ENCODE data around the gene PKN1.
A peak's percentile ranks its signal among the peaks of the same experiment; 100 is the strongest.

Gene PKN1

DNA sequence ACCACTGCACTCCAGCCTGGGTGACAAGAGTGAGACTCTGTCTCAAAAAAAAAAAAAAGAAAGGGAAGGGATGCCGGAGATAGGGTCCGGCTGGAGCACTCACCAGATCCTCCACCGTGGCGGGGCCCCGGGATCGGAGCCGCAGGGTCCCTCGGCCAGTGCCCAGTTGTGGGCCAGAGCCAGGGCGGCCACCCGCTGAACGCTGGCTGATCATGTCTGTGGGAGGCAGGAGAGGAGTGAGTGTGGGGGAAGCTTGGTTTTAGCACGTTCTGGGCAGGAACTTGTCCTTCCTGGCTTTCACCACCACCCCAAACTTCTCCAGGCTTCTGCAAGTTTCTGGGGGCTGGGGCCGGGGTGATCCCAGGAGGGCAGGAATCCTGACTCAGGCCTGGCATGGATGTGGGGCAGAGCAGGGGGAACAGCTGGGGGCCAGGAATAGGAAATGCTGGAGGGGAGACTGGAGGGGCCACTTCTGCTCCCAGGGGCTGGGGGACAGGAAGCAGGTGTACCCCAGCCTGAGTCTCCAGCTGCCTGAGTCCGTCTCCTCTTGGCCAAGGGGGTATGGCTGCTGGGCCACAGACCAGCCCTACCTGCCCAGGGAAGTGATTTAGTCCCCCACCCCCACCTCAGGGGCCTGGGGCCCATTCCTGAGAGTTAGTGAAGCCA, 46.3 kb downstream of the PKN1 start:
- Mint-ChIP-seq H3K36me3 (no peaks in the 10 kb centered on the region), H3K27me3 (peaks cover 6% of the 10 kb centered on the region), H3K9me3 (no peaks in the 10 kb centered on the region), H3K4me3 (no peak overlapping the region), H3K27ac (no peak overlapping the region), H3K4me1 (peaks cover 20% of the 10 kb centered on the region)

DNA sequence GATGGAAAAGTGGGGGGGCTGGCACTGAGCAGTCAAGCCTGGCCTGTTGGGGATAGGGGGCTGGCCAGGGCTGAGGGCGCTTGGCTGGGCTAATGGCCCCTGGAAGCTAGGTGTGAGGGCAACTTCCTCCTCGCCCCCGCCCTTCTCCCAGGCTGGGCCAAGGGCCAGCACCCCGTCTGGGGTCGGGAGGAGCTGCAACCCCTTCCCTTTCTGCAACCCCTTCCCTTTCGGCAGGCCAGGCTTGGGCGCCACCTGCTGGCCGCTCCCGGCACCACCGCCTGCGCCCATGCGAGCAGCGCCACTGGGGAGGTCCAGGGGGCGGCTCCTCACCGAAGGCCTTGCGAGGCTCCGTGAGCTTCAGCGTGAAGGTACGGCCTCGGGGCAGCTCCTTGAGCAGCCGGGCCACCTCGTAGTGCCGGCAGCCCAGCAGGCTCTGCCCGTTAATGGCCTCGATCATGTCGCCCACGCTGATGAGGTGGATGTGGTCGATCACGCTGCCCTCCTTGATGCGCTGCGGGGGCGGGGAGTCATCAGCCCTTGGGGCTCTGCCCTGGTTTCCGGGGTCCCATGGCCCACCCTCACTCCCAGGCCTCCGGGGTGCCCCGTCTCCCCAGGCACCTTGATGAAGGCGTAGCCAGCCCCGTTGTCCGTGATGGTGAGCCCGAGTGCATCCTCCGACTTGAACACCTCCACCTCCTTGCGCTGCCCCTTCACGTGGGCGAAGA, 47.0 kb downstream of the PKN1 start:
- no peak overlapping the region for H3K27ac Mint-ChIP-seq
- no peaks in the 10 kb centered on the region for H3K36me3 Mint-ChIP-seq
- H3K27me3 Mint-ChIP-seq = peaks cover 2% of the 10 kb centered on the region
- H3K4me1 Mint-ChIP-seq = peaks cover 15% of the 10 kb centered on the region
- H3K4me3 Mint-ChIP-seq = no peak overlapping the region
- no peaks in the 10 kb centered on the region for H3K9me3 Mint-ChIP-seq

DNA sequence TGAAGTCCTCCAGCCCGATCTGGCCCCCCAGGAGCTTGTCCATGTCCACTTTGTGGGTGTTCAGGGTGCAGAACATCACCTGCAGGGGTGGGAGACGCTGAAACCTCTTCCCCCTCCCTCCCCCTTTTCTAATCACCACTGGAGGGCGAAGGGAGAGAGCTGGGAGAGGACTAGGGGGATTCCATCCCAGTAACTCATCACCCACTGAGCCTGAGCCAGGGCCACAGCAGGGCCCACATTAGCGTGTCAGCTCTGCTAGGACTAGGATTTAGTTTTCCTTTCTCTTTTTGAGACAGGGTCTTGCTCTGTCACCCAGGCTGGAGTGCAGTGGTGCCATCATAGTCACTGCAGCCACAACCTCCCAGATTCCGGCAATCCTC, 47.6 kb downstream of the PKN1 start:
- peaks cover 2% of the 10 kb centered on the region for H3K27me3 Mint-ChIP-seq
- H3K4me1 Mint-ChIP-seq = peaks cover 10% of the 10 kb centered on the region
- no peak overlapping the region for H3K4me3 Mint-ChIP-seq
- H3K36me3 Mint-ChIP-seq = no peaks in the 10 kb centered on the region
- H3K9me3 Mint-ChIP-seq = no peaks in the 10 kb centered on the region
- H3K27ac Mint-ChIP-seq = no peak overlapping the region

DNA sequence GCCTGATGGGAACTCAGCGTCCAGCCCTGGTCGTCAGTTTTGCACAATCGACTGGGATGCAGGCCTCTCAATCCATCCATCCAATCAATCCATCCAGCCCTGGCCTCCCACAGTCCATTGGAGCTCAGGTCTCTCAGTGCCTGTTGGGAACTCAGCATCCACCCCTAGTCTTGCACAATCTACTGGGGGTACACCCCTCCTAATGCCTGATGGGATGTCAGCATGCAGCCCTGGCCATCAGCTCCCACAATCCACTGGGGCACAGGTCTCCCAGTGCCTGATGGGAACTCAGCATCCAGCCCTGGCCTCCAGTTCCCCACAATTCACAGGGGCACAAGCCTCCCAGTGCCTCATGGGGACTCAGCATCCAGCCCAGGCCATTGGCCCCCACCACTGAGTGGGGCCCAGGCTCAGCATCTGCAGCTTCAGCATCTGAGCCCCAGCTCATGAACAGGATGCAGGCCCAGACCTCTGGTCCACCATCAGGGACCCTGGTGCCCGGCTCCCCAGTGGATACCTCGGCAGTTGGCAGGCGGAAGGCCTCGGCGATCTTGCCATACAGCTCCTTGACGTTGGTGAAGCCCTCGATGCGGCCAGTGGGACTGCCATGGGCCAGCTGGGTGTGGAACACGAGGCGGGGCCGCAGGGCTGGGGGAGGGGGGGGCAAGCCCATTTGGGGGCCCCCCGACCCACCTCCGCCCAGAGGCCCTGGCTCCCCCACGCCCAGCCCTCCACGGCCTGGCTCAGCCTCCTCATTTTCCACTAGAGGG, 49.3 kb downstream of the PKN1 start:
- H3K36me3 Mint-ChIP-seq = no peaks in the 10 kb centered on the region
- no peak overlapping the region for H3K27ac Mint-ChIP-seq
- H3K4me3 Mint-ChIP-seq = no peak overlapping the region
- H3K9me3 Mint-ChIP-seq = no peaks in the 10 kb centered on the region
- no peaks in the 10 kb centered on the region for H3K27me3 Mint-ChIP-seq
- peaks cover 6% of the 10 kb centered on the region for H3K4me1 Mint-ChIP-seq

DNA sequence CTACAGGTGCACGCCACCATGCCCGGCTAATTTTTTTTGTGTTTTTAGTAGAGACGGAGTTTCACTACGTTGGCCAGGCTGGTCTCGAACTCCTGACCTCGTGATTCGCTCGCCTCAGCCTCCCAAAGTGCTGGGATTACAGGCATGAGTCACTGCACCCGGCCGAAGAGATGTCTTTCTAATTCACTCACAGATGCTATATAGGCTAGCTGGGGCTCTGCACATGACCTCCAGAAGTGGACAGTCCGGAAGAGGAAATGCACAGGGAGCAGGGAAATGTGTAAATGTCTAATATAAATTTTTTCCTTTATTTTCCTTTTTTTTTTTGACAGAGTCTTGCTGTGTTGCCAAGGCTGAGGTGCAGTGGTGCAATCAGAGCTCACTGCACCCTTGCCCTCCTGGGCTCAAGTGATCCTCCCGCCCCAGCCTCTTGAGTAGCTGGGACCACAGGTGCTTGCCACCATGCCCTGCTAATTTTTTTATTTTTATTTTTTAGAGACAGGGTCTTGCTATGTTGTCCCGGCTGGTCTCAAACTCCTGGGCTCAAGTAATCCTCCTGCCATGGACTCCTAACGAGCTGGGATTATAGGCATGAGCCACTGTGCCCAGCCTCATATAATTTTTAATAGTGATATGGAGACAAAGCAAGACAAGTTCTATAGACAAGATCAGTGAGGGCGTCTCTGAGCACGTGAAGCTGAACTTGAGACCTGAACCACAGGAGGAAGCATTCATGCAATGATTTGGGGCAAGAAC, 54.4 kb downstream of the PKN1 start:
- H3K36me3 Mint-ChIP-seq = peaks cover 1% of the 10 kb centered on the region
- H3K4me1 Mint-ChIP-seq = peaks cover 6% of the 10 kb centered on the region
- no peak overlapping the region for H3K4me3 Mint-ChIP-seq
- no peak overlapping the region for H3K27ac Mint-ChIP-seq
- H3K27me3 Mint-ChIP-seq = no peaks in the 10 kb centered on the region
- H3K9me3 Mint-ChIP-seq = no peaks in the 10 kb centered on the region

DNA sequence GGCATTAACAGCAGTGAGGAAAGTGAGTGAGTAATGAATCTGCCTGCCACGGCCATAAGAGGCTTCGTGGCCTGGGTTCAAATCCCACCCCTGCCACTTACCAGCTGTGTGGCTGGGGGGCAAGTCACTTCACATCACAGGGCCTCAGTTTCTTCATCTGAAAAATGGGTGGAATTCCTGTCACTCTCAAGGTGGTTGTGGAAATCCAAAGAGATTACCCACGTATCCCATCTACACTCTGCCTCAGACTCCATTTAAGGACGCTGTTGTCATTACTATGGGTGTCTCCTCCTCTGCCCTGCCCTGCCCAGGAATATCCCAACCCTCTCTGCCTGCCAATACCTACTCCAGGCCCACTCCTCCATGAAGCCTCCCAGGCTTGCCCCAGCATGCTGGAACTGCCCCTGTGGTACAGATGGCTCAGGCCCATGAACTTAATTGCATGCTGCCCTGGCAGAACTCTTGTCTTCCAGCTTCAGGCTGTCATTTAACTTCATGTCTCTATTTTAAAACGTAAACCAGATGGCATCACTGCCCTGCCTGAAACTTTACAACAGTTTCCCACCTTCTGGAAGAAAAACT, 59.7 kb downstream of the PKN1 start:
- no peaks in the 10 kb centered on the region for H3K9me3 Mint-ChIP-seq
- no peak overlapping the region for H3K4me3 Mint-ChIP-seq
- H3K27ac Mint-ChIP-seq = peak overlapping the region; percentile 1
- H3K27me3 Mint-ChIP-seq = no peaks in the 10 kb centered on the region
- peaks cover 4% of the 10 kb centered on the region for H3K36me3 Mint-ChIP-seq
- H3K4me1 Mint-ChIP-seq = peaks cover 30% of the 10 kb centered on the region

DNA sequence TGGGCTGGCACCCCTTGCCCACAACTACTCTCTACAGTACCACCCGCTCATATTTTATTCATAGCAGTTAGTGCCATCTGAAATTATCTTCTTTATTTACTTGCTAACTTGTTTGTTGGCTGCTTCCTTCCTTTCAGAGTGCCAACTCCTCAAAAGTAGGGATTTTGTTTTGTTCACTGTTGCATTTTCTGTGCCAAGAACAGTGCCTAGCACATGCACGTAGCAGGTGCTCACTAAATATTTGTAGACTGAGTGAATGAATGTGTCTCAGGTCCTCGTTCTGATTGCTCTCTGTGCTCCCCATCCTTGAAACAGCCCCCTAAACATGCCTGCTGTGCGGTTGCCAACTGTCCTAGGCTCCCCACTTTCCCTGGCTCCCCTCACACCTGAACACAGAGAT, 61.3 kb downstream of the PKN1 start:
- peaks cover 4% of the 10 kb centered on the region for H3K36me3 Mint-ChIP-seq
- H3K27ac Mint-ChIP-seq = peak overlapping the region; percentile 59
- H3K9me3 Mint-ChIP-seq = no peaks in the 10 kb centered on the region
- peaks cover 30% of the 10 kb centered on the region for H3K4me1 Mint-ChIP-seq
- H3K4me3 Mint-ChIP-seq = peak overlapping the region; percentile 68
- H3K27me3 Mint-ChIP-seq = no peaks in the 10 kb centered on the region

DNA sequence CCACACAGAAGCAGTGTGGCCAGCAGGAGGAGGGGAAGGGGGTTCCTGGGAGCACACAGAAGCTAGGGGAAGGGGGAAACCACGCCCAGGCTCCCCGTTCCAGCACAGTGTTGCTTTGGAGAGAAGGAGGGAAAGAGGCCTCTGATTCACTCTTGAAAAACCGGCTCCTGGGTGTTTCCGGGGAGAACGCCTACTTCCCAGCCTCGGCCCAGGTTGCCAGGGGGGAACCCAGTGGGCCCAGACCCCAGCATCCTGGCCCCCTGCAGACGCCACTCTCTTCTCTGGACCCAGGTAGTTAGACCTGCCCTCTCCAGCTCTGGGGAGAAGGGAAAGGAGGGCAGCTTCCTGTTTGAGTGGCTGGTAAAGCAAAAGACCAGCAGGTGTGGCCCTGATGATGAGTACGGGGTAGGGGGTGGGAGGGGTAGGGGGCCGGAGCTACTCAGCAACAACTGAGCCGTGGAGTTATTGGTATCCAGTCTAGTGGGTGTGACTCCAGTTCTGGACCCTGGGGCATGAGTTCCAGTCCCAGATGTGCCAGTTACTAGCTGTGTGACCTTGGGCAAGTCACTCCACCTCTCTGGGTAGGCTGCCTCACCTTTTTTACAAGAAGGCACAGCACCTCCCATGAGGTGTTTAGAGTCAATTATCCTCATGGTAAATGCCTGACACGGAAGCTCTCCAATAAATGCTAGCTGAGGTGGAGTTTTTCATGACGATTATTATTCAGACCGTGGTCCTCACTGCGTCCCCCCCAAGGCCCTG, 62.0 kb downstream of the PKN1 start:
- Mint-ChIP-seq H3K36me3 (peaks cover 4% of the 10 kb centered on the region), H3K9me3 (no peaks in the 10 kb centered on the region), H3K4me1 (peaks cover 30% of the 10 kb centered on the region), H3K4me3 (peak overlapping the region; percentile 83), H3K27me3 (no peaks in the 10 kb centered on the region), H3K27ac (peak overlapping the region; percentile 59)

DNA sequence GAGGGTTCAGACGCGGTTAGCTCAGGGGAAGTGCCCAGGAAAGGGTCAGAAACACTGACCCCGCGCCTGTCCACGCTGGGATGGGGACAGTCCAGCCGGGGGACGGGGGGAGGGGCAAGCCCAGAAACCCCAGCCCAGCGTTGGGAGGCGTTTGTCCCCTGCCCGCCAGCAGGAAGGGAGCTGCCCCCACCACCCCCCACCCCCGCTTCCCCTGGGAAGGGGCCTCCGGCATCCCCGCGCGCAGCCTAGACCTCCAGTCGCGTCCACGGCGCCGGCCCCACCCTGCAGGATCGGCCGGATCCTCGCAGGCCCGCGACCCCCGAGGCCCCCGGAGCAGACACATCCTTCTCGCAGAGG, 62.5 kb downstream of the PKN1 start:
- Mint-ChIP-seq H3K27ac (peak overlapping the region; percentile 47), H3K27me3 (no peaks in the 10 kb centered on the region), H3K4me1 (peaks cover 30% of the 10 kb centered on the region), H3K4me3 (peak overlapping the region; percentile 83), H3K36me3 (peaks cover 4% of the 10 kb centered on the region), H3K9me3 (no peaks in the 10 kb centered on the region)

DNA sequence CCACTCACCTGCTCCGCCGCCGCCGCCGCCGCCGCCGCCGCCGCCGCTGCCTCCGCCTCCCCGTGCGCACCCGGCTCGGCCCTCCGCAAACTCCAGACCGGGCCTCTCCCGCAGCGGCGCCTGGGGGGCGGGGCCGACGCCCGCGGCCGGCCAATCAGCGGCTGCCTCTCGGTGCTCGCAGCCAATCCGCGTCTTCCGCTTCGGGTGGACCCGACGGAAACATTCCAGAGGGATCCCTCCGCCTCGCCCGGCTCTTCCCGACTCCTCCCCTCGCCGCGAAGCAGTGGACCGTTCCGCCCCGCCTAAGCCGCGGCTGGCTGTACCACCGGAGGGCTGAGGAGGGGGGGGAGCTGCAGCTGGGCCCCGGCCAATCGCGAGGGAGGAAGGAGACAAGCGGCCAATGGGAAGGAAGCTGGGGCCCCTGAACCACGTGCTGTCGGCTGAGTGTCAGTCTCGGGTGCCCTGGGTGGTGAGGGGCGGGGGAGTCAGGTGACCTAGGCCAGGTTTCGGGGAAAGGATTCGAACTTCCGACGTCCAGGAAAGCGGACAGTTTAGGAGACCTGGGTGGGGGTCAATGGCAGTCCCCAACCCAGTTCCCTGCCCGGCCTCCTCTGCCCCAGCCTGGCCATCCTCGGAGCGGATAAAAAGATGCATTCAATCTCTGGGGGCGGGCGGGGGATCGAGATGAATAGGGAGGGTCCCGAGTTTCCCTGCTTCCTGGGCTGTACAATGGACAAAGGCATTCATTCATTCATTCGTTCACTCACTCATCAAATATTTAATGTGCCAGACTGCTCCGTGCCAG, 63.1 kb downstream of the PKN1 start, which contains the start of gene GIPC1:
TSS of gene GIPC1 (minus strand) at position 99 of the 805 bp plus-strand sequence. CDS start 13,151 bp downstream, outside the sequence.
- Mint-ChIP-seq H3K27ac (peak within 1 kb of the TSS; percentile 75), H3K36me3 (peaks cover 4% of the 10 kb centered on the region), H3K4me3 (peak within 1 kb of the TSS; percentile 83), H3K9me3 (no peaks in the 10 kb centered on the region), H3K4me1 (peaks cover 30% of the 10 kb centered on the region), H3K27me3 (no peaks in the 10 kb centered on the region)

DNA sequence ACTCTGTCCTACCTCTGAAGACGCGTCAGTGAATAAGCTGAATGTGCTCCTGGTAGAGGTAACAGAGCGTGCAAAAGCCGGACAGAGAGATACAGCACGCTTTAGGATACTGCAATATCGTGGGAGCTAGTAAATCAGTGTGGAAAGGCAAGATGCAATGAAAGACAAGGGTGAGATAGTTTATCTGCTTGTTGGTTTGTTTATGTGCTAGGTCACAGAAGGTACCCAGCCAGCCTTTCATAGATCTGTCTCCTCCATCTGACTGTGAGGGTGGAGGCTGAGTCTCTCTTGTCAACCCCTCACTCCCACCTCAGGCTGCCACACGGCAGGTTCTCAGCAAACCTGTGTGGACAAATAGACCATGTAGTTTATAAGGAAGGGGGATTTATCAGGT, 63.7 kb downstream of the PKN1 start:
- Mint-ChIP-seq H3K27ac (peak overlapping the region; percentile 75), H3K4me1 (peaks cover 30% of the 10 kb centered on the region), H3K36me3 (peaks cover 3% of the 10 kb centered on the region), H3K9me3 (no peaks in the 10 kb centered on the region), H3K27me3 (no peaks in the 10 kb centered on the region), H3K4me3 (peak overlapping the region; percentile 76)

DNA sequence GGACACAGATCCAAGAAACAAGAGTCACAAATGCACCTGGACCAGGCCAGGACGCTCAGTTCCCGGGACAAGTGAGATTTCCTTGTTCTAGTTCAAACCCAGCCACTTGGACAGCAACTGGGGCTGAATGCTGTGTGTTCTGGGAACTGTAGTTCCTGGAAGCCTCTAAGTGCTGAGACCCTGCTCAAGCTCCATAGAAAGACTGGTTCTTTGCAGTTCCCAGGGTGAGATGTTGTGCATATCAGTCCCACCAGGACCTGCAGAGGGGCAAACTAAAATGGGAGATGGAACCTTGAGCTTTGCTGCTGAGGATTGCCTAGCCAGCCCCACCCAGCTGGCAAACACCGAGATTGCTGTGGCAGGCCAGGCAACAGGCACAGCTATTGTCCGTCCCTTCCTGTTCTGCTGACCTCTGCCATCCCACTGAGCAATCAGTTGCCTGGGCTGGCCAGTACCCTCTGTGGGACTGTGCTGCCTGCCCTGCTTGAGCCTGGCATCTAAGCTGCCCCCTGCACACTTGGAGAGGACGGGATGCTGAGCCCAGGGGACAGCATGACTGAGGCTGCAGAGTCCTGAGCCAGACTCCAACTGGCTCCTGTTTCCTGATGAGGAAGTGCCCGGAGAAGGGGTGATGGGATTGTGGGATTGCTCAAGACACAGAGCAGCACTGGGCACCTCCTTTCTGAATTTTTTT, 64.3 kb downstream of the PKN1 start:
- no peak overlapping the region for H3K27ac Mint-ChIP-seq

DNA sequence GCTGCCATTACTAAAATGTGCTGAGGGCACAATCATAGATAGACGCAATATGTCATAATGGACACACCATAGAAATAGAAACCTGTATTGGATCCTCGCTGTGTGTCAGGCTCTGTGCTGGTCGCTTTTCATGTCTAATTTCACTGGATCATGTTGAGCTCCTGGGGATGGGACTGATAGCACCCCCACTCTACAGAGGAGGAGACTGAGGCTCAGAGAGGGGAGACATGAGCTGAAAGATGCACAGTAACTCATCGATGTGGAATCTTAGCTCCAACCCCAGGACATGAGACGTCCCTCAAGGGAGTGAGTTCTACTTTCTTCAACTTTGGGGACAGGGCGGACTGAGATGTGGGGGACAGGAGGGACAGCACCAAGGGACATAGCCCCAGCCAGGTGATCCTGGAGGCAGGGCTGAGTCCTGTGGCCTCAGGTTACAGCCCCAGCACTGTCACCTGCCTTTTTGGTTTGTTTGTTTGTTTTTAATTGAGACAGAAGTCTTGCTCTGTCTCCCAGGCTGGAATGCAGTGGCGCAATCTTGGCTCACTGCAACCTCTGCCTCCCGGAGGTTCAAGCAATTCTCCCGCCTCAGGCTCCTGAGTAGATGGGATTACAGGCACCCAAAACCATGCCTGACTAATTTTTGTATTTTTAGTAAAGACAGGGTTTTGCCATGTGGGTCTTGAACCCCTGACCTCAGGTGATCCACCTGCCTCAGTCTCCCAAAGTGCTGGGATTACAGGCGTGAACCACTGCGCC, 69.4 kb downstream of the PKN1 start:
- no peaks in the 10 kb centered on the region for H3K36me3 Mint-ChIP-seq
- no peaks in the 10 kb centered on the region for H3K27me3 Mint-ChIP-seq
- H3K27ac Mint-ChIP-seq = no peak overlapping the region
- H3K9me3 Mint-ChIP-seq = no peaks in the 10 kb centered on the region
- no peak overlapping the region for H3K4me3 Mint-ChIP-seq
- peaks cover 43% of the 10 kb centered on the region for H3K4me1 Mint-ChIP-seq

More for the DNA sequence above, 64.3 kb downstream of the PKN1 start:
- Mint-ChIP-seq H3K27me3 (no peaks in the 10 kb centered on the region), H3K36me3 (peaks cover 3% of the 10 kb centered on the region), H3K9me3 (no peaks in the 10 kb centered on the region), H3K4me1 (peaks cover 30% of the 10 kb centered on the region), H3K4me3 (peak overlapping the region; percentile 76)

All from activated naive CD4-positive, alpha-beta T cell treated with anti-CD3 and anti-CD28 coated beads, Interleukin-2, amount 50 U/mL, for 24 hours (primary cell).